Type B pancreatic cell (in vitro differentiated cells): ENCODE measurements around the gene ANKS1B. TPM values are rescaled to one million over a fixed set of nuclear protein-coding genes. Genes with fewer than 3 reads are reported as not detected.
"Not testable (repeated sequence)": the region's sequence is repeated elsewhere in the genome, so short reads cannot be mapped to it uniquely, and the experiment has no call there.

Experiments
- DNase-seq: peaks from one replicate; pipeline ENCODE4 v3.0.0; 2021; ENCODE audit warnings: mixed read lengths; ENCODE audit not compliant: unreplicated experiment; ENCODE audit errors: extremely low spot score
- H3K27ac Mint-ChIP-seq: 2 replicates; pipeline ENCODE4 v1.8.0; 2021; ENCODE audit warnings: mild to moderate bottlenecking, mixed read lengths
- H3K27me3 Mint-ChIP-seq: 2 replicates; pipeline ENCODE4 v1.8.0; 2021; ENCODE audit warnings: mixed read lengths
- H3K36me3 Mint-ChIP-seq: 2 replicates; pipeline ENCODE4 v1.8.0; 2021; ENCODE audit warnings: mixed read lengths
- H3K4me1 Mint-ChIP-seq: one replicate; pipeline ENCODE4 v1.8.0; 2021; ENCODE audit warnings: mixed read lengths; ENCODE audit not compliant: unreplicated experiment
- H3K4me3 Mint-ChIP-seq: 2 replicates; pipeline ENCODE4 v1.8.0; 2021; ENCODE audit warnings: mild to moderate bottlenecking, mixed read lengths
- H3K9me3 Mint-ChIP-seq: 2 replicates; pipeline ENCODE4 v1.8.0; 2021; ENCODE audit warnings: mixed read lengths
- total RNA-seq: library from RNA; stranded (reverse); gene quantifications from 2 replicates; pipeline ENCODE4 v1.2.1, GENCODE V29; 2021; ENCODE audit warnings: low replicate concordance
- TF ChIP-seq, protein P1 (sequence below): fragments of 200-600 bp; sonication (generic); conservative IDR thresholded peaks from 2 replicates; pipeline ENCODE4 v1.5.0; 2021; ENCODE audit warnings: antibody characterized with exemption, mild to moderate bottlenecking

ANKS1B gene
- total RNA-seq, 1 donor from 2014 or later: 4.7 TPM

DNA sequence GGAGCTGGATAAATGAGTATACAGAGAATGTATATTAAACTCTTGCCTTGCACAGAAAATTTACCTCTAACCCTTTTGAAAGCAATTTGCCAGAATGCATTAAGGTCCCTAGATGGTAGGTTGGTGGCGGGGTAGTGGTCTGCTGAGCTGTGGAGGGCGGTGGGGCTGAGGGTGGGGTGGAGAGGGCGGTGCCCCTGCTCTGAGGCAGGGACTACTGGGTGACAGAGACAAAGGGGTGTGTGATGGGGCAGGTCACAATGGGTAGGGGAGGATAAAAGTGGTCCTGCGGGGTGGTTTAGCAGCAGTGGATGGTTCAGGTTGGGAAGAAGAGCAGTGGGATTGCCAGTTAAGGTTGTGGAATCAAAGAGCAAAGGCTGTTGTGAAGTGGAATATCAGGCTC lies 337.3 kb downstream of the ANKS1B start, which contains the start of gene GARIN6:
GARIN6 (plus strand) TSS at position 301 of the 400 bp plus-strand sequence. CDS start 422 bp downstream, outside the sequence.
- no peaks in the 10 kb centered on the region for H3K9me3 Mint-ChIP-seq
- H3K27me3 Mint-ChIP-seq: no peaks in the 10 kb centered on the region
- no peak within 1 kb of the TSS for H3K27ac Mint-ChIP-seq
- H3K4me1 Mint-ChIP-seq: no peaks in the 10 kb centered on the region
- TF ChIP-seq, protein P1, sequence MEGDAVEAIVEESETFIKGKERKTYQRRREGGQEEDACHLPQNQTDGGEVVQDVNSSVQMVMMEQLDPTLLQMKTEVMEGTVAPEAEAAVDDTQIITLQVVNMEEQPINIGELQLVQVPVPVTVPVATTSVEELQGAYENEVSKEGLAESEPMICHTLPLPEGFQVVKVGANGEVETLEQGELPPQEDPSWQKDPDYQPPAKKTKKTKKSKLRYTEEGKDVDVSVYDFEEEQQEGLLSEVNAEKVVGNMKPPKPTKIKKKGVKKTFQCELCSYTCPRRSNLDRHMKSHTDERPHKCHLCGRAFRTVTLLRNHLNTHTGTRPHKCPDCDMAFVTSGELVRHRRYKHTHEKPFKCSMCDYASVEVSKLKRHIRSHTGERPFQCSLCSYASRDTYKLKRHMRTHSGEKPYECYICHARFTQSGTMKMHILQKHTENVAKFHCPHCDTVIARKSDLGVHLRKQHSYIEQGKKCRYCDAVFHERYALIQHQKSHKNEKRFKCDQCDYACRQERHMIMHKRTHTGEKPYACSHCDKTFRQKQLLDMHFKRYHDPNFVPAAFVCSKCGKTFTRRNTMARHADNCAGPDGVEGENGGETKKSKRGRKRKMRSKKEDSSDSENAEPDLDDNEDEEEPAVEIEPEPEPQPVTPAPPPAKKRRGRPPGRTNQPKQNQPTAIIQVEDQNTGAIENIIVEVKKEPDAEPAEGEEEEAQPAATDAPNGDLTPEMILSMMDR: no peak
- H3K36me3 Mint-ChIP-seq: no peaks in the 10 kb centered on the region
- no peak within 1 kb of the TSS for H3K4me3 Mint-ChIP-seq
- no peak for DNase-seq

- no peak for DNase-seq
- Mint-ChIP-seq H3K36me3 (no peaks in the 10 kb centered on the region), H3K27ac (no peak overlapping the region), H3K27me3 (no peaks in the 10 kb centered on the region), H3K9me3 (no peaks in the 10 kb centered on the region), H3K4me3 (no peak overlapping the region), H3K4me1 (no peaks in the 10 kb centered on the region)
- TF ChIP-seq, protein P1: no peak
These were observed 340.1 kb downstream of the ANKS1B start for GRCh38 chr12:99644629-99645028.

DNA sequence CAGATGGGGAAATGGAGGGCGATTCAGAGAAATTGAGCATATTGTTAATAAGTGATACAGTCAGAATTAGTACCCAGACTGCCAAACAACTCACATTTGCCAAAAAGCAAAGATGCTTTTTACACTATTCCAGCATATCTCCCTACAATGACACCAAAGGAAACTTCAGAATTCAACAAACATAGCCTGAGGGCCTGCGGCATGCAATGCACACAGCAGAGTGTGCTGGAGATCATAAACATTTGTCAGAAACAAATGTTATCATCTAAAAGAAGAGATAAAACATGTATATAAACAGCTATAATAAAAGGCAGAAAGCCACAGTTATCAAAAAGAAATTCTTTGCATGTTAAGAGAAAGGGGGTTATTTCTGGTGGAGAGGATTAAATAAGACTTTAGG lies 357.3 kb downstream of the ANKS1B start:
- no peaks in the 10 kb centered on the region for H3K4me1 Mint-ChIP-seq
- H3K9me3 Mint-ChIP-seq: no peaks in the 10 kb centered on the region
- no peaks in the 10 kb centered on the region for H3K36me3 Mint-ChIP-seq
- H3K4me3 Mint-ChIP-seq: no peak overlapping the region
- TF ChIP-seq, protein P1: no peak
- H3K27me3 Mint-ChIP-seq: no peaks in the 10 kb centered on the region
- no peak overlapping the region for H3K27ac Mint-ChIP-seq
- no peak for DNase-seq

- H3K4me3 Mint-ChIP-seq, H3K9me3 Mint-ChIP-seq, DNase-seq, H3K36me3 Mint-ChIP-seq, H3K4me1 Mint-ChIP-seq, H3K27me3 Mint-ChIP-seq, H3K27ac Mint-ChIP-seq: not testable (repeated sequence)
These were observed 360.1 kb downstream of the ANKS1B start for GRCh38 chr12:99624591-99624990.

GRCh38 chr12:99620159-99620479 lies 364.6 kb downstream of the ANKS1B start:
- H3K4me3 Mint-ChIP-seq: no peak overlapping the region
- DNase-seq: no peak
- no peaks in the 10 kb centered on the region for H3K4me1 Mint-ChIP-seq
- H3K27ac Mint-ChIP-seq: no peak overlapping the region
- H3K36me3 Mint-ChIP-seq: peaks cover 3% of the 10 kb centered on the region
- H3K9me3 Mint-ChIP-seq: peaks cover 10% of the 10 kb centered on the region
- TF ChIP-seq, protein P1: peak; percentile 16
- H3K27me3 Mint-ChIP-seq: peaks cover 4% of the 10 kb centered on the region

DNA sequence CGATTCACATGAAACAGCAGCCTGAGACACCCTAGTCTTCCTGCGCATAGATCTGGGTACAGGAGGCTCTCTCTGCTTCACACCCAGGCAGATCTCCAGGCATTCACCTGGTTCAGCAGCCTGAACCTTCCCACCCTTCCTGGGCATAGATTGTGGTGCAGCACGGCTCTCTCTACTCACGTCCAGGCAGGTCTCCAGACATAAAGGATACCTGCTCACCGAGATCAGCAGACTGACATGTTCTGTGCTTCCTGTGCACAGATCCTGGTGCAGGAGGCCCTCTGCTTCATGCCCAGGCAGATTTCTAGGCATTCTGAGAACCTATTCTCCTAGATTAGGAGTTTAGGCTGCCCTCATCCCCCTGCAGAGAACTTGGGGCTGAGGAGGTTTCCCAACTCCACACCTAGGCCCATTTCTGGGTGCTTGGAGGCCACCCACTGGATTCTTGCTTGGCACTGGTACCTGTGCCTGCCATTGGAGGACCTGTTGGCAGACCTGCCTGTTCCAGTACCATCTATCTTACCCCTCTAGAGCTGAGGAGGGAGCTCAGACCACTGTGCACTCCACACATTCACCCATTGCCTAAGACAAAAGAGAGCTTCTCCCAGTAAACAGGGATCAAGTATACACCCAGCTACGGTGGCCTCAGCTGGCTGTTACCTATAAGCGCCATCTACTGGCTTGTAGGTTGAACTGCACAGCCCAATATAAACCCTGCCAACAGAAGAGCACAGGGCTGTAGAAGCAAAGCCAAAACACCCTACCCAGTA lies 365.2 kb downstream of the ANKS1B start:
- DNase-seq: no peak
- peaks cover 3% of the 10 kb centered on the region for H3K36me3 Mint-ChIP-seq
- H3K27me3 Mint-ChIP-seq: peaks cover 4% of the 10 kb centered on the region
- H3K27ac Mint-ChIP-seq: no peak overlapping the region
- H3K4me1 Mint-ChIP-seq: no peaks in the 10 kb centered on the region
- TF ChIP-seq, protein P1: peak; percentile 70
- no peak overlapping the region for H3K4me3 Mint-ChIP-seq
- peaks cover 10% of the 10 kb centered on the region for H3K9me3 Mint-ChIP-seq
